GM18951 (cell line): ENCODE measurements around the gene TBC1D5.
"Not testable (repeated sequence)": the region's sequence is repeated elsewhere in the genome, so short reads cannot be mapped to it uniquely, and the experiment has no call there.

ENCODE experiments used
- POLR2A ChIP-seq: IDR thresholded peaks from 4 replicates; pipeline ENCODE4 v1.6.1; 2011; ENCODE audit warnings: mild to moderate bottlenecking; ENCODE audit not compliant: insufficient read length, insufficient read depth; ENCODE audit errors: extremely low read depth
- in situ Hi-C: fragments of 300-500 bp; cut with MboI; formaldehyde crosslinking; loops from one replicate; pipeline ENCODE4 v1.12.0; 2022; ENCODE audit warnings: low sequenced_read_pairs, mixed read lengths, inconsistent platforms; ENCODE audit not compliant: unreplicated experiment

TBC1D5 gene

DNA sequence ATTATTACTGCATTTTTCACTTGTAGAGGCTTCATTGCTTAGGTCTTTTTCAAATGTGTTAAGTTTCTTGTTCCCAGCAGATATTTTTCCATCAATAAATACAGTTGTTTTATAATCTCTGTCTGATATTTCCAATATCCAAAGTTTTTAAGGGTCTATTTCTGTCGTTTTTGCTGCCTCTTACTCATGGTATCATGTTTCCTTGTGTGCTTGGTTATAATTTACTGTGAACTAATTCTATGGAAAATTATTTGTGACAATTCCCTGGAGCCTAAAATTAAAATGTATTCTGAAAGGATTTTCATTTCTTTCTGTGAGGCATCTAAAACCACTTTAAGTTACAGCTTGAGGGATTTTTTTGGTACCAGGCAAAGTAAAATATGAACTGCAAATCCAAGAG, 17.5 kb downstream of the TBC1D5 start:
- in situ Hi-C loops, result no loop called here
- no peak for TF ChIP-seq POLR2A

DNA sequence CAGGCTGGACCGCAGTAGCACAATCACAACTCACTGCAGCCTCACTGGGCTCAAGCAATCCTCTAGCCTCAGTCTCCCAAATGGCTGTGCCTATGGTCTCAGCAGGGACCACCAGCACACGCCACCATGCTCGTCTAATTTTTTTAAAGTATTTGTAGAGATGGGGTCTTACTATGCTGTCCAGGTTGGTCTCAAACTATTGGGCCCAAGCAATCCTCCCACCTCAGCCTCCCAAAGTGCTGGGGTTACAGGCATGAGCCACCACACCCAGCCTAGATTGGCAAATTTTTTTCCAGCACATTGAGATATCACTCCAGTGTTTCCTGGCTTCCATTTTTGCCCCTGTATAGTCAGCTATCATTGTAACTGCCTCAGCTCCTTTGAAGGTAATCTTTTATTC, 18.3 kb downstream of the TBC1D5 start:
- in situ Hi-C loops, result no loop called here
- TF ChIP-seq POLR2A, result no peak

DNA sequence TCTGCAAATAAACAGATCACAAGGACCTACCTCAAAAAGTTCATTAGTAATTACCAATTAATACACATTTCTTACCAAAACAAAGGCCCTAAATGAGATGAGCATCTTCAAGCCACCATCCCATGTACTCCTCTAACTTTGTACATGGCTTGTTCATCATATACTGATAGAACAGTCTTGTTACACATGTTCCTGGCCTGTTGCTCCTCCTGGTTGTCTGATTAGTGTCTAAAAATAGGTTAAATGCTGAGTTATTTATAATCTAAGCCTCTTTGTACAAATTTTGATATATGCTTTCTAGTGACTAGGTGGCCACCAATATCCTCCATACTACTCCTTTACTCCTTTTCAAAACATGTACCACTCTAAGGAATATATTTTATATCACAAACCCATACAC, 25.0 kb downstream of the TBC1D5 start:
- TF ChIP-seq POLR2A, result no peak
- in situ Hi-C loops, result no loop called here

- no peak for TF ChIP-seq POLR2A
- in situ Hi-C loops, result no loop called here
Observed at GRCh38 chr3:17714473-17714872, 28.0 kb downstream of the TBC1D5 start.

DNA sequence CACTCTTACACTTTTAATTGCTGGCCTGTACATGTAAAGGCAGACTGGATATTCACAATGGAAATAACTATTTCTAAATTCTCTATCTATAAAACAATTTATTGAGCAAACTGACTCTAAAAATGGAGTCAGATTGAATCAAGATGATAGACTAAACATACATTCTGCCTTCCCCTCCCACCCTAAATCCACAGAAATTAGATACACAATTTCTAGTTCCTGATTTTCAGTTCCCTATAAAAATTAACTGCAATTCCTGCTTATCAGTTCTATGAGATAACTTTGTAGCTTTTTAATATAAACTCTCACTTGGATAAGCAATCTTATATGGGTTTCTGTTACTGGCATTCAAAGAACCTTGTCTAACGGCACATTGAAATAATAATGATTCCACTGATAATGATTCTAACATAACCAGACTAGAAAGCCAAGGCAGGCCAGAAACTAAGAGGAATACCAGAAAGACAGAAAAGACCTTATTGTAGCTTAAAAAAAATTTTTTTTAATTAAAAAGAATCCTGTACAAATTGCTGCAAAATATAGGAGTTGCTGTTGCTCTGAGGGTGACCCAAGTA, 33.1 kb downstream of the TBC1D5 start:
- in situ Hi-C loops, result no loop called here
- no peak for TF ChIP-seq POLR2A

GRCh38 chr3:17707813-17708543, 34.5 kb downstream of the TBC1D5 start:
- in situ Hi-C loops, result no loop called here
- no peak for TF ChIP-seq POLR2A

DNA sequence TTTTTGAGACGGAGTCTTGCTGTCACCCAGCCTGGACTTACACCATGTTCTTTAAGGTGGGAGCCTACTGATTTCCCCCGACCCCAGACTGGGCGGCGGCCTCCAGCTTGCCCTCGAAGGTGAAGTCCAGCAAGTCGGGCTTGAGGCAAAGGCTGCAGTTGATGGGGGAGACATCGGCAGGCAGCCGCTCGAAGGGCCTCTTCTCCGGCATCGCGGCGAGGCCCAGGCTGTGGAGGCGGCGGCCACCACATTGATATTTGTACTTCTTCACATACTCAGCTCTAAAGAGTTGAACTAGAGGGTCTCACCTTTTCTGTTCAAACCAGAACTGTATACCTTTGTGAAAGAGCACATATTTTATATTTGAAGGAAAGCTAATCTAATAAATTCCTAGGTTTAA, 36.4 kb downstream of the TBC1D5 start:
- in situ Hi-C loops, result not testable (repeated sequence)

- in situ Hi-C loops, result not testable (repeated sequence)
Observed at GRCh38 chr3:17699815-17700214, 42.6 kb downstream of the TBC1D5 start.

GRCh38 chr3:17695665-17696064, 46.8 kb downstream of the TBC1D5 start:
- in situ Hi-C loops, result not testable (repeated sequence)

DNA sequence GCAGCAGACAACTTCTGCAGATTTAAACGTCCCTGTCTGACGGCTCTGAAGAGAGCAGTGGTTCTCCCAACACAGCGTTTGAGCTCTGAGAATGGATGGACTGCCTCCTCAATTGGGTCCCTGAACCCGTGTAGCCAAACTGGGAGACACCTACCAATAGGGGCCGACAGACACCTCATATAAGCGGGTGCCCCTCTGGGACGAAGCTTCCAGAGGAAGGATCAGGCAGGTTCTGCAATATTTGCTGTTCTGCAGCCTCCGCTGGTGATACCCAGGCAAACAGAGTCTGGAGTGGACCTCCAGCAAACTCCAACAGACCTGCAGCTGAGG, 48.8 kb downstream of the TBC1D5 start:
- in situ Hi-C loops, result not testable (repeated sequence)

DNA sequence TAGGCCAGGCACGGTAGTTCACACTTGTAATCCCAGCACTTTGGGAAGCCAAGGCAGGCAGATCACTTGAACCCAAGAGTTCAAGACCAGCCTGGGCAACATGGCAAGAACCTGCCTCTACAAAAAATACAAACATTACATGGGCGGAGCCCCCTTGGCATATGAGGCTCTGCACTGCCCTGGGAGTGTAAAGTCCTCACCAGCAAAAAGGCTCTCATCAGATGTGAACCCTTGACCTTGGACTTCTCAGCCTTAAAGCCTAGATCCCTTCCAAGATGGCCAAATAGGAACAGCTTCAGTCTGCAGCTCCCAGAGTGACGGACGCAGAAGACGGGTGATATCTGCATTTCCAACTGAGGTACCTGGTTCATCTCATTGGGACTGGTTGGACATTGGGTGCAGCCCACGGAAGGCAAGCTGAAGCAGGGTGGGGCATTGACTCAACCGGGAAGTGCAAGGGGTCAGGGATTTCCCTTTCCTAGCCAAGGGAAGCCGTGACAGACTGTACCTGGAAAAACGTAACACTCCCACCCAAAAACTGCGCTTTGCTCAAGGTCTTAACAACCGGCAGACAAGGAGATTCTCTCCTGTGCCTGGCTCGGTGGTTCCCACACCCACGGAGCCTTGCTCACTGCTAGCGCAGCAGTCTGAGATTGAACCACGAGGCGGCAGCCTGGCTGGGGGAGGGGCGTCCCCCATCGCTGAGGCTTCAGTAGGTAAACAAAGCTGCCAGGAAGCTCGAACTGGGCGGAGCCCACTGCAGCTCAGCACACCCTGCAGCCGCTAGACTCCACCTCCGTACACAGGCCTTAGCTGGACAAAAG, 49.4 kb downstream of the TBC1D5 start:
- in situ Hi-C loops, result not testable (repeated sequence)

GRCh38 chr3:17687566-17687965, 54.9 kb downstream of the TBC1D5 start:
- no peak for TF ChIP-seq POLR2A
- in situ Hi-C loops, result no loop called here

DNA sequence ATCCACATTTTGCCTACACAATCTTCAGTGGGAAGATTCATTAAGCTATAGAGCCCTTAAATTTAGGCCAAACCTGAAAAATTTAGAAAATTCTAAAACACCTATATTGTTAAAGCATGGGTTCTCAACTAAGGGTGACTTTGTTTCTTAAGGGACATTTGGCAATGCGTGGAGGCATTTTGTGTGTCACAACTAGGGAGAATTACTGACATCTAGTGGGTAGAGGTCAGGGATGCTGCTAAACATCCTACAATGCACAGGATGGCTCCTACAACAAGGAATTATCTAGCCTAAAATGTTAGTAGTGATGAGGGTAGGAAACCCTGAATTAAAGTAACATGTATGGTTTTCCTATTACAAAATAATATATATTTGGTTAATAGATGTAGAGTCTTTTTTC, 55.8 kb downstream of the TBC1D5 start:
- in situ Hi-C loops, result no loop called here
- no peak for TF ChIP-seq POLR2A

GRCh38 chr3:17683542-17684207, 58.8 kb downstream of the TBC1D5 start:
- TF ChIP-seq POLR2A, result no peak
- in situ Hi-C loops, result no loop called here
